K562 (cell line): ENCODE measurements around the gene TRIM69. TPM values are rescaled to one million over a fixed set of nuclear protein-coding genes. Genes with fewer than 3 reads are reported as not detected.

Experiments
- ATAC-seq: fragments of 200-7000 bp; cut with Tn5 transposase; 3 replicates; pipeline ENCODE4 v1.9.1; 2020; ENCODE audit warnings: moderate library complexity
- BruUV-seq: library from RNA; stranded (reverse); fragments of 400-500 nt; replicated peaks from 2 replicates; lab custom pipeline; 2021; lab: Mats Ljungman, UMichigan
- CTCF ChIA-PET: fragments of 300-600 bp; formaldehyde crosslinking; extraction: SDS; loops from one replicate; lab custom pipeline; 2021; ENCODE audit warnings: low intra/inter-chr PET ratio; lab: Yijun Ruan, JAX
- POLR2A ChIA-PET: fragments of 300-600, 350-650 bp; sonication (Branson Sonifier 250); formaldehyde crosslinking; extraction: SDS; loops from one replicate; lab custom pipeline; 2021; ENCODE audit warnings: antibody characterized with exemption, inconsistent platforms; lab: Yijun Ruan, JAX
- DNase-seq, 4 experiments: peaks; one replicate each; pipeline versions ENCODE4 v3.0.0 to v3.0.0-alpha.2; 2011 to 2018; ENCODE audit warnings: low spot score in 3 of 4, mixed read lengths in 3 of 4; ENCODE audit errors: extremely low read depth in 1 of 4
- FAIRE-seq: peaks from 2 replicates; lab custom pipeline; 2011; peaks lifted over from hg19 to GRCh38; lab: Jason Lieb, UNC
- H2AFZ ChIP-seq: 2 replicates; pipeline ENCODE4 v1.6.0; 2011; ENCODE audit warnings: low read depth, low read length, control low read depth, inconsistent platforms
- H3K27ac ChIP-seq: fragments of 200-600 bp; 3 replicates; pipeline ENCODE4 v1.8.0; 2011; ENCODE audit warnings: low read depth, mild to moderate bottlenecking, control low read depth, inconsistent platforms, low read length, moderate library complexity, mixed read lengths; ENCODE audit errors: extremely low read depth
- H3K27me3 ChIP-seq, 2 experiments: fragments of 300-600 bp in 1 of 2; 2 replicates in 1 of 2; 3 replicates in 1 of 2; pipeline versions ENCODE4 v1.6.0 to v1.8.0; 2011; ENCODE audit warnings: inconsistent platforms in 2 of 2, low read length in 2 of 2, mild to moderate bottlenecking in 1 of 2, mixed read lengths in 1 of 2, moderate library complexity in 1 of 2; ENCODE audit not compliant: control insufficient read depth in 2 of 2, insufficient read depth in 2 of 2
- H3K36me3 ChIP-seq: fragments of 300-600 bp; 3 replicates; pipeline ENCODE4 v1.8.0; 2011; ENCODE audit warnings: mild to moderate bottlenecking, low read length, inconsistent platforms; ENCODE audit not compliant: control insufficient read depth, insufficient read depth
- H3K4me1 ChIP-seq, 2 experiments: fragments of 200-600 bp in 1 of 2; replicated peaks in 1 of 2; 2 replicates in 1 of 2; 3 replicates in 1 of 2; pipeline versions ENCODE4 v1.5.1 to v1.8.0; 2011; ENCODE audit warnings: inconsistent platforms in 2 of 2, low read length in 2 of 2, mild to moderate bottlenecking in 1 of 2, mixed read lengths in 1 of 2, moderate library complexity in 1 of 2; ENCODE audit not compliant: control insufficient read depth in 2 of 2, insufficient read depth in 2 of 2
- H3K4me2 ChIP-seq: 2 replicates; pipeline ENCODE4 v1.6.1; 2011; ENCODE audit warnings: low read length, control low read depth, inconsistent platforms, mixed read lengths; ENCODE audit not compliant: insufficient read depth
- H3K4me3 ChIP-seq: fragments of 200-600 bp; sonication (generic), shearing (Covaris generic); 2 replicates; pipeline ENCODE4 v1.5.1; 2016; ENCODE audit warnings: control low read depth, inconsistent platforms
- H3K79me2 ChIP-seq: fragments of 200-600 bp; 3 replicates; pipeline ENCODE4 v1.8.0; 2011; ENCODE audit warnings: low read length, inconsistent platforms; ENCODE audit not compliant: control insufficient read depth, insufficient read depth
- H3K9ac ChIP-seq, 2 experiments: 2 replicates each; pipeline versions ENCODE4 v1.6.0 to v1.6.1; 2011; ENCODE audit warnings: low read depth in 2 of 2, low read length in 2 of 2, control low read depth in 1 of 2, inconsistent platforms in 1 of 2, mild to moderate bottlenecking in 1 of 2, mixed read lengths in 1 of 2; ENCODE audit not compliant: insufficient read depth in 1 of 2
- H3K9me1 ChIP-seq: one replicate; pipeline ENCODE4 v1.6.0; 2011; ENCODE audit warnings: inconsistent platforms, mild to moderate bottlenecking, low read length, moderate library complexity; ENCODE audit not compliant: control insufficient read depth, insufficient read depth
- H3K9me3 ChIP-seq: replicated peaks from 2 replicates; pipeline ENCODE4 v1.5.1; 2011; ENCODE audit warnings: low read depth, low read length, inconsistent platforms; ENCODE audit not compliant: control insufficient read depth, insufficient read depth
- H4K20me1 ChIP-seq: replicated peaks from 2 replicates; pipeline ENCODE4 v1.6.1; 2011; ENCODE audit warnings: low read length, inconsistent platforms, mixed read lengths; ENCODE audit not compliant: control insufficient read depth, insufficient read depth
- CXXC5 ChIP-seq: fragments of 250-450 bp; sonication (Bioruptor Pico); IDR thresholded peaks from 2 replicates; pipeline ENCODE4 v1.8.0; 2022; ENCODE audit warnings: inconsistent platforms, mild to moderate bottlenecking, moderate library complexity
- DDX20 ChIP-seq: fragments of 450-650 bp; IDR thresholded peaks from 2 replicates; pipeline ENCODE4 v1.6.1; 2016; ENCODE audit warnings: missing genetic modification characterization, low read depth, mild to moderate bottlenecking, missing compliant biosample characterization, moderate library complexity
- HCFC1 ChIP-seq: IDR thresholded peaks from 2 replicates; pipeline ENCODE4 v1.6.1; 2012; ENCODE audit warnings: low read depth, low read length, improper control_type of control experiment
- HSF4 ChIP-seq: fragments of 250-450 bp; sonication (Bioruptor Pico); IDR thresholded peaks from 2 replicates; pipeline ENCODE4 v2.1.2; 2022; ENCODE audit warnings: mild to moderate bottlenecking, moderate library complexity, borderline replicate concordance
- IRF2 ChIP-seq: sonication (generic); formaldehyde crosslinking; IDR thresholded peaks from 2 replicates; pipeline ENCODE4 v1.8.1; 2022; ENCODE audit warnings: mild to moderate bottlenecking, missing genetic modification reagents
- KDM5B ChIP-seq: fragments of 200-600 bp; sonication (generic); IDR thresholded peaks from 2 replicates; pipeline ENCODE4 v1.6.1; 2012; ENCODE audit warnings: low read depth, mild to moderate bottlenecking, moderate library complexity, low read length, control low read depth, inconsistent platforms; ENCODE audit not compliant: insufficient replicate concordance
- MLX ChIP-seq, 2 experiments: fragments of 450-650 bp in 1 of 2; sonication (generic) in 1 of 2; formaldehyde crosslinking; conservative IDR thresholded peaks; 2 replicates each; pipeline versions ENCODE4 v1.4.0 to v1.8.1; 2020 to 2022; ENCODE audit warnings: mild to moderate bottlenecking in 1 of 2, missing genetic modification reagents in 1 of 2
- NR1H2 ChIP-seq: sonication (generic); formaldehyde crosslinking; IDR thresholded peaks from 2 replicates; pipeline ENCODE4 v1.4.0; 2020; ENCODE audit warnings: mild to moderate bottlenecking, missing genetic modification reagents
- POU5F1 ChIP-seq: fragments of 150-350 bp; IDR thresholded peaks from 2 replicates; pipeline ENCODE4 v1.6.1; 2014; ENCODE audit warnings: borderline replicate concordance, low read length, low read depth, mild to moderate bottlenecking; ENCODE audit not compliant: partially characterized antibody
- RAD21 ChIP-seq, 2 experiments: fragments of 250-450 bp in 1 of 2; fragments of 450-650 bp in 1 of 2; sonication (Bioruptor Pico) in 1 of 2; formaldehyde crosslinking in 1 of 2; IDR thresholded peaks in 1 of 2; conservative IDR thresholded peaks in 1 of 2; 2 replicates each; pipeline versions ENCODE4 v1.4.0 to v1.8.0; 2020 to 2022; ENCODE audit warnings: mild to moderate bottlenecking in 2 of 2, moderate library complexity in 1 of 2
- SMAD1 ChIP-seq: fragments of 150-350 bp; IDR thresholded peaks from 2 replicates; pipeline ENCODE4 v1.6.1; 2014; ENCODE audit warnings: low read length, low read depth; ENCODE audit not compliant: partially characterized antibody
- TFAM ChIP-seq: fragments of 250-450 bp; sonication (Bioruptor Pico); conservative IDR thresholded peaks from 2 replicates; pipeline ENCODE4 v1.5.0; 2021; ENCODE audit warnings: mild to moderate bottlenecking, moderate library complexity
- U2AF2 ChIP-seq: fragments of 200-400 bp; formaldehyde crosslinking; optimal IDR thresholded peaks from 2 replicates; pipeline ENCODE3; 2017; ENCODE audit warnings: low read depth, mild to moderate bottlenecking, low read length
- ZNF398 ChIP-seq: fragments of 250-450 bp; sonication (Bioruptor Pico); IDR thresholded peaks from 2 replicates; pipeline ENCODE4 v1.8.0; 2021; ENCODE audit warnings: moderate library complexity, mild to moderate bottlenecking, inconsistent platforms
- WGBS: fragments of 100-300 bp; shearing (Covaris generic); methylation state at CpG from one replicate; pipeline ENCODE4 v1.1.6; 2016; ENCODE audit warnings: low coverage, mixed read lengths; ENCODE audit not compliant: insufficient coverage; ENCODE audit errors: missing lambda C conversion rate; 5-methylcytosine and 5-hydroxymethylcytosine counted together
- in situ Hi-C: fragments of 300-500 bp; cut with MboI; formaldehyde crosslinking; loops from 4 replicates; pipeline ENCODE4 v1.15.0; 2018; ENCODE audit warnings: inconsistent platforms, mixed read lengths
- intact Hi-C: fragments of 100-400 bp; cut with micrococcal nuclease; formaldehyde crosslinking; loops from 2 replicates; pipeline ENCODE4 v1.14.2; 2022
- polyA plus RNA-seq, 8 experiments: library from polyadenylated mRNA; depleted of rRNA in 4 of 8; stranded (reverse) in 5 of 8; unstranded in 3 of 8; fragments of >200 nt; fragmentation: Nextera tagmentation in 2 of 8; fragmentation: Illumina TruSeq in 1 of 8; extraction: Ambion mirVana in 2 of 8; extraction: Trizol in 1 of 8; gene quantifications; 2 replicates each; pipeline versions ENCODE4 v1.2.1 to v1.2.3, GENCODE V29; 2011 to 2014; ENCODE audit warnings: inconsistent platforms in 1 of 8, missing spikeins in 1 of 8
- total RNA-seq, 7 experiments: library from RNA; depleted of rRNA in 6 of 7; stranded (reverse); fragments of >200 nt in 6 of 7; fragmentation: Illumina TruSeq in 2 of 7; extraction: Trizol in 2 of 7; gene quantifications; 2 replicates each; pipeline versions ENCODE4 v1.2.1 to v1.2.3, GENCODE V29; 2011 to 2021; ENCODE audit warnings: low replicate concordance in 1 of 7

Gene TRIM69
- total and polyA plus RNA-seq, 9 of the 15 experiments (the other 6 are each of a cell fraction or from before 2014, with no cell fraction given) = 1.0 to 4.3 (median 2.3) TPM

- TF ChIP-seq IRF2 (CRISPR knock-in tag) (peak; percentile 96), TFAM (no peak), SMAD1 (peak; percentile 31)
Observed at GRCh38 chr15:44712346-44713005, 23.9 kb upstream of the TRIM69 start (continued).

GRCh38 chr15:44713006-44713966, 23.0 kb upstream of the TRIM69 start:
- peak overlapping the region; percentile 86 for H3K4me2 ChIP-seq
- intact Hi-C loops = loop anchor here (1.0 to 10.0 kb wide), 3 partner anchors 25 to 212 kb away; no protein-coding TSS in a partner anchor
- H2AFZ ChIP-seq = peak overlapping the region; percentile 53; the same call in 1 of the 2 replicates
- CTCF ChIA-PET = interaction anchor here (0.6 to 1.5 kb wide), 5 partner anchors 25 to 212 kb away, joined by 3 to 9 read pairs (median 3); no protein-coding TSS in a partner anchor
- peak overlapping the region; percentile 90 for H3K27ac ChIP-seq
- peaks cover 43% of the 10 kb centered on the region for H3K36me3 ChIP-seq
- POLR2A ChIA-PET = interaction anchor here (0.6 to 5.4 kb wide), 15 partner anchors 12 to 869 kb away, joined by 3 to 136 read pairs (median 5); partner anchors contain the start of genes SPG11 and TRIM69
- WGBS = 14% methylated on average over 5 of the region's 5 CpGs
- ATAC-seq (peak; percentile 7; the same call in 1 of the 3 replicates), FAIRE-seq (no peak), DNase-seq (peak; percentile 39 to 64 (median 51))
- H3K27me3 ChIP-seq = no peaks in the 10 kb centered on the region
- in situ Hi-C loops = no loop called here
- peaks cover 3% of the 10 kb centered on the region for H3K9me1 ChIP-seq
- peaks cover 5 to 14% of the 10 kb centered on the region in 2 experiments; a peak in 4 of 5 replicates for H3K4me1 ChIP-seq
- 0 out of 2 replicates have a peak, but pooled peaks cover 4% of the 10 kb centered on the region for H4K20me1 ChIP-seq
- H3K9me3 ChIP-seq = no peaks in the 10 kb centered on the region
- peak overlapping the region; percentile 78 to 88; a peak in 3 of 4 replicates for H3K9ac ChIP-seq
- no TSS peak for BruUV-seq
- H3K79me2 ChIP-seq = peaks cover 49% of the 10 kb centered on the region
- H3K4me3 ChIP-seq = peak overlapping the region; percentile 74
- peak; percentile 73 for TF ChIP-seq RAD21 (CRISPR knock-in tag; conservative IDR thresholded peaks at IDR 0.05 in 1 of 2, IDR thresholded peaks at IDR 0.05 in 1 of 2)
- no peak for TF ChIP-seq ZNF398 (CRISPR knock-in tag)
- no peak for TF ChIP-seq NR1H2 (CRISPR knock-in tag)
- no peak for TF ChIP-seq POU5F1
- no peak for TF ChIP-seq DDX20 (tag)
- TF ChIP-seq HSF4 (CRISPR knock-in tag) = no peak
- no peak for TF ChIP-seq KDM5B
- TF ChIP-seq HCFC1 = no peak
- TF ChIP-seq MLX (CRISPR knock-in tag; conservative IDR thresholded peaks at IDR 0.05) = no peak
- no peak for TF ChIP-seq U2AF2
- TF ChIP-seq CXXC5 (CRISPR knock-in tag) = no peak
